HG02884 (cell line): ENCODE results near the gene PTCSC3.

ENCODE experiments used
- ATAC-seq: cut with Tn5 transposase; IDR thresholded peaks from one replicate; pipeline ENCODE4 v1.9.1; 2021; ENCODE audit warnings: mild to moderate bottlenecking, moderate library complexity; ENCODE audit not compliant: unreplicated experiment

The PTCSC3 gene

GRCh38 chr14:36086629-36087395 lies 89.7 kb downstream of the PTCSC3 start:
- ATAC-seq, result no peak

DNA sequence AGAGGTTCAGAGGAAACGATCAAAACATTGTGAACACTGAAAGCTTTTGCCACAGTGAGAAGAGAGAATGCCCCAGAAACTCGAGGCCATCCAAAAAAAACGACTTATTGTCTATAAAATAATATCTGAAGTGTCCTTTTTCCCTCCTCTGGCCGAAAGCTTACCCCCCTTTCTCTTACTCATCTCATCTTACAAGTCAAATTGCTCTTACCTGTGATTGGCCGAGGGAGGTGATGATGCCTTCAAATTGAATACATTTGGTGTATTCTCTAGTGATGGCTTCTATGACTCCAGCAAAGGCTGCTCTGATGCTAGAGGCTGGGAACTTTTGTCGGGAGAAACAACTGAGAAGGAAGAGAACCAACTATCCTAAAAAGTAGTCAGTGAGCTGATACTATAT lies 90.7 kb downstream of the PTCSC3 start:
- no peak for ATAC-seq
